ENCODE data around the gene FAM219A.

FAM219A gene

DNA sequence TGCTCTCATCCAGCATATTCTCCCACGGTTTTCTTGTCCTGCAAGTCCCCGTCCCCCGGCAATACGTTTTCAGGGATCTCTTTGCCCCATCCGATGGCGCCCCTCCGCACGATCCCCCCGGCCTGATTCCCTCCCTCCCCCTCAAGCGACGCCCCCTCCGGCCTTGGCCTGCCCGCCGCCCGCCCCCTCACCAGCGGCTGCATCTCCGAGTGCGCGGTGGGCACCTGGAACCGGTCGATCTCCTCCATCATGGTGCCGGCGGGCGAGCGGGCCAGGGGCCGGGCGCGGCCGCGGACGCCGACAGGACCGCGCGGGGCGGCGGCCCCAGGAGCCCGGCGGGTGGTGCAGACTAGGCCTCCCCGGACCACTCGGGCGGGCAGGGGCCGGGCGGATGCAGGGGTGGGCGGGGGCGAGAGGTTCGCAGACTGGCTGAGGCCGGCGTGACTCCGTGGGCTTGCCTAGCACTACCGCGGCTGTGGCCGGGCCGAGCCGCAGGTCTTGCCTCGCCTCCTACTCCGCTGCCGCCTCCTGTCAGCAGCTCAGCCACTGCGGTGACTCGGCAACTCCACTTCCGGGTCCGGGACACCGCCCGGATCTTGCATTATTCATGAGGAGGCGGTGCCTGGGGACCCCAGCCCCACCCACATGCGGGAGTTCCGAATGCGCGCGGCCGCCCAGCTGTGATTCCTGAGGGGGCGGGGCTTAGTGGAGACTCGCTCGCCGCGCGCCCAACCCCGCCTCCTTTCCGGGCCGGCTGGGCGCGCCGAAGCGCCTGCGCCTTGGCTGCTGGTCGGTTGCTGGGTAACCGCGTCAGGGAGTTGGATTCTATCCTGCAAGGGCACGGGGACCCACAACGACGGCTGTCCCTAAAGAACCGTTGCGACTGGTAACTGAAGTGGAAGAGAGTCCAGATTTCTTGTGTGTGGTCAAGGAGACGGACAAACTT, at the start of gene FAM219A, which contains the start of gene DNAI1:
FAM219A (minus strand) TSS at position 558 of the 946 bp plus-strand sequence; CDS start at position 251, 307 bp downstream.
DNAI1 (plus strand) TSS at position 793 of the 946 bp plus-strand sequence. CDS start 201 bp downstream, outside the sequence.
- DNase-seq (peak; percentile 98), ATAC-seq (replicated peaks) (peak; percentile 95 to 97)
- Mint-ChIP-seq H3K27ac (peak within 1 kb of the TSS; percentile 89), H3K36me3 (no peaks in the 10 kb centered on the region), H3K4me1 (peaks cover 32 to 52% of the 10 kb centered on the region in 2 donors), H3K9me3 (no peaks in the 10 kb centered on the region), H3K27me3 (peaks cover 11% of the 10 kb centered on the region in 2 donors), H3K4me3 (peak within 1 kb of the TSS; percentile 87 to 95)

DNA sequence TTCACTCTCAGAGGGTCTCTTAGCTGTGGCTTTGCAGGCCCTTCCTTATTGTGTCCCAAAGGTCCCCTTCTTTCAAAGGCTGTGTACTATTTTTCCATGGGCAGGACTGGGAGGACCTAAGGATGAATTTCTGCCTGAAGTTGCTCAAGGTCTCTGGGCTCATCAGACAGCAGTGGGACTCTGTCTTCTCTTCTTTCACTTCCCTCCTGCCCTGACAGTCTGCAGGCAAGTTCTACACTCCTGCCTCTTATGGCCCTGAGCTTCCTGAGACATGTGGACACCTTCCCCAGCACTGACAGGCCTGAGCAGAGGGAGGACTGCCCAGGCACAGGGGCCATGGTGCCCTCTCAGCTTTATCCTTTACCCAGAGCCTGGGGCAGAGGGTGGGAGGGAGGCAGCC, 49.6 kb upstream of the FAM219A start:
- Mint-ChIP-seq H3K4me3 (no peak overlapping the region), H3K4me1 (no peaks in the 10 kb centered on the region), H3K27ac (no peak overlapping the region), H3K27me3 (peaks cover 26% of the 10 kb centered on the region in 2 donors), H3K9me3 (no peaks in the 10 kb centered on the region), H3K36me3 (no peaks in the 10 kb centered on the region)
- ATAC-seq (replicated peaks) (no peak), DNase-seq (no peak)

DNA sequence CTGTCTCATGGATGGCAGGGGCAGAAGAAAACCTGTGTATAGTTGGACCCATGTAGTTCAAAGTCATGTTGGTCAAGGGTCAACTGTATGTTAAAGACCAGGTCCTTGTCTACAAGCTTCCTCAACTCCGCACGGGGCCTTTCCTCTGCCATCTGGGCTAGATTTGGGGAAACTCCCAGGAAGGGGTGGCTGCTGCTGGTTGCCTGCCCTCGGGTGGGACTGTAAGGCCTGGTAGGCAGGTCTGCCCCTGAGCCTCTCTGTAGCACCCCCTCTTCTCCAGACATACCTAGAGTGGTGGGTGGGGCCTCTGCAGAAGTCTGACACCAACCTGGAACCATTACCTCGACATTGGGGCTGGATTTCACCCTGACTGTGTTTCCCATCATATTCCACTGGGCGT, 49.2 kb upstream of the FAM219A start:
- no peak overlapping the region for H3K4me3 Mint-ChIP-seq
- H3K27me3 Mint-ChIP-seq: peaks cover 26% of the 10 kb centered on the region in 2 donors
- H3K27ac Mint-ChIP-seq: no peak overlapping the region
- ATAC-seq (replicated peaks): no peak
- H3K4me1 Mint-ChIP-seq: no peaks in the 10 kb centered on the region
- DNase-seq: no peak
- no peaks in the 10 kb centered on the region for H3K36me3 Mint-ChIP-seq
- no peaks in the 10 kb centered on the region for H3K9me3 Mint-ChIP-seq

DNA sequence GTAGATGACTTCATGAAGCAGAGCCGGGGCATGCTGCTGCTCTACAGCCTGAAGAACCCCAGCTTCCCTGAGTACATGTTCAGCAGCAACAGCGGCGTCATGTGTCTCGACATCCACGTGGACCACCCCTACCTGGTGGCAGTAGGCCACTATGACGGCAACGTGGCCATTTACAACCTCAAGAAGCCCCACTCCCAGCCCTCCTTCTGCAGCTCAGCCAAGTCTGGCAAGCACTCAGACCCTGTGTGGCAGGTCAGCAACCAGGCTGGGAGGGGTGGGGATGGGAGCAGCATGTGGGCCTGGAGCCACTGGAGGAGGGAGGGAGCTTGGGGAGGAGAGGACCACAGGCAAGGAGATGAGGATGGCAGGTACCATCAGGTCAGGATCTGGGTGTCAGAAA, 48.3 kb upstream of the FAM219A start:
- ATAC-seq (replicated peaks) (no peak), DNase-seq (no peak)
- Mint-ChIP-seq H3K27ac (no peak overlapping the region), H3K36me3 (no peaks in the 10 kb centered on the region), H3K9me3 (no peaks in the 10 kb centered on the region), H3K4me3 (no peak overlapping the region), H3K4me1 (no peaks in the 10 kb centered on the region), H3K27me3 (peaks cover 26% of the 10 kb centered on the region in 2 donors)

DNA sequence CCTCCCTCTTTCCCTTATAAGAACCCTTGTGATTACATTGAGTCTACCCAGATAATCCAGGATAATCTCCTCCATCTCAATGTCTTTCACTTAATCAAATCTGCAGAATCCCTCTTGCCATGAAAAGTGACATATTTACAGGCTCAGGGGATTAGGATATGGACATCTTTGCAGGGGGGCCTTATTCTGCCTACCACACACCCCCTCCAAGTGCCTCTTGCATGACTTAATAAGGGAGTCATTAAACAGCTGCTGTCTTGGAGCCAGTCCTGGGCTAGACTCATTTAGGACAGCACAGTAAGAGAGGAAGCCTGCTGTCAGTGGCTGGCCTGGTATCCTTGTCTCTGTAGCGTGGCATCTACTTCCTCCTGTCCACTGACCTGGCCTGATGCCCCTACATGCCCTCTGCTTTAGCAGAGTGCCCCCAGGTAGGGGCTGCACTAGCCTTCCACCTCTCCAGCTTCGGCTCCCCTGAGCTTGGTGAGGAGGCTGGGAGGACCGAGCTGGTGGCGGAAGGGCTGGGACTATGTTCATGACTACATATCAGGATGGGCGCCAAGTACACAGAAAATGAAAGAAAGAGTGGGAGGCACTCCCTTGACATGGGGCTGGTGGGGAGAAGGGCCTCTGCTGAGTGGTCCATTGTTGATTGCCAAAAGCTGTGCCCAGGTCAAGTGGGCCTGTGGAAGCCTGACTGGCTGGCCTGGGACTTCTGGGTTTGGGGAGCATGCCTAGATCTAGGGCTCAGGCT, 47.2 kb upstream of the FAM219A start:
- DNase-seq (no peak), ATAC-seq (replicated peaks) (no peak)
- Mint-ChIP-seq H3K27me3 (peaks cover 26 to 27% of the 10 kb centered on the region in 2 donors), H3K4me3 (no peak overlapping the region), H3K27ac (no peak overlapping the region), H3K9me3 (no peaks in the 10 kb centered on the region), H3K36me3 (no peaks in the 10 kb centered on the region), H3K4me1 (peaks cover under 1 to 2% of the 10 kb centered on the region in 2 donors)

DNA sequence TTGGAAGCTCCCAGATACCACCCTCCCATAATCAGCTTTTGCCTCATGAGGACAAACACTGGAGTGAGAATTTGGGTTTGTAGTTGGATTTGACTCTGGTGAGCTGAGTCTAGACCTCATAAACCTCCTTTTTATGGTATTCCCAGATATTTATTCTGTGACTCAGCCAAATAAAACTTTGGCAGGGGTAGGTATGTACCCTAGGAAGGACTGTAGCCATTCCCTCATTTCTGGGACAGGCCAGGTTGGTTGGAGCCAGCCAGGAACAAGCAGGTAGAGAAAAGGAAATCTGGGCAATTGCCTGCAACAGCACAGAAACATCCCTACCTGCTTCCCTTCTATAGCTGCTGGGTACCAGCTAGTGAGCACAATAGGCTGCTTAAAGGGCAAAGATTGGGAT, 45.0 kb upstream of the FAM219A start:
- Mint-ChIP-seq H3K4me3 (no peak overlapping the region), H3K27ac (no peak overlapping the region), H3K9me3 (no peaks in the 10 kb centered on the region), H3K4me1 (peaks cover 2 to 4% of the 10 kb centered on the region in 2 donors), H3K36me3 (no peaks in the 10 kb centered on the region), H3K27me3 (peaks cover 29 to 37% of the 10 kb centered on the region in 2 donors)
- no peak for ATAC-seq (replicated peaks)
- no peak for DNase-seq

DNA sequence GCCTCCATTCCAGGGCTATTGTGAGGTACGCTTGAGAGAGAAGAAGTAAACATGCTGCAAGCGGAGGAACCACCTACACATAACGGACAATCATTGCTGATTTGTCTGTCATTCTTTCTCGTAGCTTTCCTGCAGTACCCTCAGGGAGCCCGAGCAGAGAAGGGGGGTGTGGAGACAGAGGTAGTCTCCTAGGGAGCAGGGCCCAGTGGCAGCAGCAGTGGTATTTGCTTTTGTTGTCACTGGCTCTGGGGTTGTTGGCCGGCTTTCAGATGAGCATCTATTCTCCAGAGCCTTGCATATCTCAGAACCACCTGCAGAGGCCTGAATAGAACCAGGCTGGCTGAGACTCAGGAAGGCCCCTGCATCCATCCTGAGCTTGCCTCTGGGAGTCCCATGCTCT, 44.5 kb upstream of the FAM219A start:
- DNase-seq (no peak), ATAC-seq (replicated peaks) (no peak)
- Mint-ChIP-seq H3K9me3 (no peaks in the 10 kb centered on the region), H3K27ac (no peak overlapping the region), H3K4me3 (no peak overlapping the region), H3K36me3 (no peaks in the 10 kb centered on the region), H3K27me3 (peaks cover 29 to 37% of the 10 kb centered on the region in 2 donors), H3K4me1 (peaks cover 2 to 4% of the 10 kb centered on the region in 2 donors)

DNA sequence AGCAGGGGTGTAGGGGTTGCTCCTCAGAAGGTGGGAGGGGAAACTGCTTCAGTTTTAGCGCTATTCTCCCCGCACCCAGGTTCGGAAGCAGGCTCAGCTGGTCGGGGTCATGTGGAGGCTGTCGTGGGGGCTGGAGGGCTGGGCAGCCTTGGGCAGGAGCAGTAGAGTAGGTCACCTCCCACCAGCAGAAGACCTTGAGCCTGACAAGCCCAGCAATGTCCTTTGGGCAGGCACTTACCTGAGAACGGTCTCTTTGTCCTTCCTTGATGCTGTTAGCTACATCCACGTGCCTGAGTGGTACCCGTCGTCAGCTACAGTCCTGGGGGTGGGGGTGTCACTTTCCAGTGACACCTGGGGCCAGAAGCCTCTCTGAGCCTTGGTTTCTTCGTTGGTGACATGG, 44.1 kb upstream of the FAM219A start:
- Mint-ChIP-seq H3K4me1 (peaks cover 2 to 4% of the 10 kb centered on the region in 2 donors), H3K4me3 (no peak overlapping the region), H3K27ac (no peak overlapping the region), H3K9me3 (no peaks in the 10 kb centered on the region), H3K27me3 (peaks cover 32 to 40% of the 10 kb centered on the region in 2 donors), H3K36me3 (no peaks in the 10 kb centered on the region)
- ATAC-seq (replicated peaks) (no peak), DNase-seq (no peak)

DNA sequence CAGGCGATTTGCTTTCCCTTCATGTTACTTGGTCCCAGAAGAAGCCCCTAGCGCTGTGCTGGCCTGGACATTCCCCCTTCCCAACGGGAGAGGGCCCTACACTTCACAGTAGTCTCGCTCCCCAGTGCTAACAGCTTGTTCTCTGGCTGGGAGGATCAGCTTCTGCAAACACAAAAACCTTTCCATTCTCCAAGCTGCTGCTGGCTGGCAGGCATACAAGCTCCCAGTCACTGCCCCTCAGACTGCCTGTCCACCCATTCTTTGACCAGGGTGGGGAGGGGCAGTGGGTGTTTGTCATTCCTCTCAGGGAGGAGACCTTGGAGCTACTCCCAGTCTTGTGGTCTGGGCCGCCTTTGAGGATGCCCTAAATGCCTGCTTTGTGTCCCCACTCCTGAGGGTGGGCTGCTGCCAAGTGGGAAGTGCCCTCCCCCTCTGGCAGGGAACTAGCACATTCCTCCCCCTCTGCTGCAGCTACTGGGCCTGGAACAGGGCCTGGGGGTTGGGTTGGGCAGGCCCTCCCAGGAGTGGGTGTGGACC, 43.6 kb upstream of the FAM219A start:
- H3K27ac Mint-ChIP-seq: no peak overlapping the region
- peaks cover 2 to 4% of the 10 kb centered on the region in 2 donors for H3K4me1 Mint-ChIP-seq
- no peaks in the 10 kb centered on the region for H3K36me3 Mint-ChIP-seq

GRCh38 chr9:34501372-34501771, 43.0 kb upstream of the FAM219A start:
- ATAC-seq (replicated peaks): no peak

More for the DNA sequence above, 43.6 kb upstream of the FAM219A start:
- Mint-ChIP-seq H3K4me3 (no peak overlapping the region), H3K27me3 (peaks cover 35 to 43% of the 10 kb centered on the region in 2 donors), H3K9me3 (no peaks in the 10 kb centered on the region)
- no peak for DNase-seq
- no peak for ATAC-seq (replicated peaks)

GRCh38 chr9:34500623-34501267, 42.4 kb upstream of the FAM219A start:
- Mint-ChIP-seq H3K4me1 (peaks cover 2 to 4% of the 10 kb centered on the region in 2 donors), H3K27ac (no peak overlapping the region), H3K9me3 (no peaks in the 10 kb centered on the region), H3K4me3 (no peak overlapping the region), H3K27me3 (peaks cover 35 to 50% of the 10 kb centered on the region in 2 donors), H3K36me3 (no peaks in the 10 kb centered on the region)
- ATAC-seq (replicated peaks) (peak; percentile 82 to 93), DNase-seq (peak; percentile 68)

More at GRCh38 chr9:34501372-34501771, 43.0 kb upstream of the FAM219A start:
- DNase-seq: no peak
- peaks cover 35 to 47% of the 10 kb centered on the region in 2 donors for H3K27me3 Mint-ChIP-seq
- H3K9me3 Mint-ChIP-seq: no peaks in the 10 kb centered on the region
- H3K4me1 Mint-ChIP-seq: peaks cover 2 to 4% of the 10 kb centered on the region in 2 donors
- no peak overlapping the region for H3K27ac Mint-ChIP-seq
- H3K4me3 Mint-ChIP-seq: no peak overlapping the region
- no peaks in the 10 kb centered on the region for H3K36me3 Mint-ChIP-seq

DNA sequence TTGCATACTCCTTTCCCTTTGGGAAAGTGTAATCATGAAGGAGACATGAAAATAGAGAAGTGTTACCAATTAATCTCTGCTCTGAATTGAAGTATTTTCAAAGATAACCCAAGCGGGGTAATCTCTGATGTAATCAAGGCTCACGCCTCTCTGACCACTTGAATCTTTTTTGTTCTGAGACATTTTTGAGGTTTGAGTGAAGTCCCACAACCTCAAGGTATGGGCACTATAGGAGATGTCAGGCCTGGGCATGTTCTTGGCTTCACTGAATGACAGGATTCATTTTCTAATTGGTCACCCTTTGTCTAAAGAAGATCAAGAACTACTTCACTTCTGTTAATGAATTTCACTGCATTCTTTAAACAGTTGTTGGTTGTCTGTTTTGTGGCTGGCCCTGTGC, 40.7 kb upstream of the FAM219A start:
- Mint-ChIP-seq H3K36me3 (no peaks in the 10 kb centered on the region), H3K4me1 (peaks cover 2 to 4% of the 10 kb centered on the region in 2 donors), H3K4me3 (no peak overlapping the region), H3K27ac (no peak overlapping the region), H3K27me3 (peaks cover 32 to 45% of the 10 kb centered on the region in 2 donors), H3K9me3 (no peaks in the 10 kb centered on the region)
- DNase-seq (no peak), ATAC-seq (replicated peaks) (no peak)

- Mint-ChIP-seq H3K4me1 (peaks cover 2 to 4% of the 10 kb centered on the region in 2 donors), H3K36me3 (no peaks in the 10 kb centered on the region), H3K27me3 (peaks cover 32 to 46% of the 10 kb centered on the region in 2 donors), H3K27ac (no peak overlapping the region), H3K9me3 (peaks cover 0 to 1% of the 10 kb centered on the region in 2 donors), H3K4me3 (no peak overlapping the region)
- ATAC-seq (replicated peaks): no peak
- no peak for DNase-seq
These were observed 40.2 kb upstream of the FAM219A start for GRCh38 chr9:34498553-34498952.

Data from stimulated activated naive B cell treated with anti-CD40 and anti-IgM and Interleukin-4, amounts not matched to agents 10 μg/mL and 1 μg/mL and 100 μg/mL, for 72 hours (primary cell).